Choroid plexus epithelial cell (primary cell): Measurements from ENCODE around the gene GTF2H4.
"Not testable (repeated sequence)": the region's sequence is repeated elsewhere in the genome, so short reads cannot be mapped to it uniquely, and the experiment has no call there.

ENCODE experiments used
- DNase-seq: peaks from one replicate; pipeline ENCODE4 v3.0.0-alpha.2; 2010; ENCODE audit warnings: low read depth
- H3K4me3 ChIP-seq: 2 replicates; pipeline ENCODE4 v1.5.1; 2011; ENCODE audit warnings: low read depth, mild to moderate bottlenecking, control low read depth, low read length, moderate library complexity
- CTCF ChIP-seq: conservative IDR thresholded peaks from 2 replicates; pipeline ENCODE4 v1.5.1; 2011; ENCODE audit warnings: low read depth, mild to moderate bottlenecking, control low read depth, inconsistent platforms, low read length, moderate library complexity

The GTF2H4 gene

GRCh38 chr6:30908700-30909099 lies 693 bp downstream of the GTF2H4 start:
- no peak for TF ChIP-seq CTCF
- peak overlapping the region; percentile 85 for H3K4me3 ChIP-seq
- no peak for DNase-seq

GRCh38 chr6:30910473-30910872 lies 2.5 kb downstream of the GTF2H4 start:
- not testable (repeated sequence) for DNase-seq, H3K4me3 ChIP-seq

GRCh38 chr6:30912746-30913520 lies 4.9 kb downstream of the GTF2H4 start:
- TF ChIP-seq CTCF, result no peak
- no peak overlapping the region for H3K4me3 ChIP-seq
- DNase-seq, result no peak

DNA sequence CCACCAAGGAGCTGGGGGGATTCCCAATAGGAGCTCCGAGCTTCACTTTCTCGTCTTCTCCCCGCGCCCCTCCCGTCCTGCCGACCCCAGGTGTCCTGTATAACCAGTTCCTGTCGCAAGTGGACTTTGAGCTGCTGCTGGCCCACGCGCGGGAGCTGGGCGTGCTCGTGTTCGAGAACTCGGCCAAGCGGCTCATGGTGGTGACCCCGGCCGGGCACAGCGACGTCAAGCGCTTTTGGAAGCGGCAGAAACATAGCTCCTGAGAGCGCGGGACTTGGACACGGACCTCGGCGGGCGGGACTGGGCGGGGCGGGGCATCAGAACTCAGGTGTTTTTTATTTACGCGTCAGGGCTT lies 5.7 kb downstream of the GTF2H4 start:
- peak overlapping the region; percentile 63 for H3K4me3 ChIP-seq
- TF ChIP-seq CTCF, result no peak
- DNase-seq, result no peak

DNA sequence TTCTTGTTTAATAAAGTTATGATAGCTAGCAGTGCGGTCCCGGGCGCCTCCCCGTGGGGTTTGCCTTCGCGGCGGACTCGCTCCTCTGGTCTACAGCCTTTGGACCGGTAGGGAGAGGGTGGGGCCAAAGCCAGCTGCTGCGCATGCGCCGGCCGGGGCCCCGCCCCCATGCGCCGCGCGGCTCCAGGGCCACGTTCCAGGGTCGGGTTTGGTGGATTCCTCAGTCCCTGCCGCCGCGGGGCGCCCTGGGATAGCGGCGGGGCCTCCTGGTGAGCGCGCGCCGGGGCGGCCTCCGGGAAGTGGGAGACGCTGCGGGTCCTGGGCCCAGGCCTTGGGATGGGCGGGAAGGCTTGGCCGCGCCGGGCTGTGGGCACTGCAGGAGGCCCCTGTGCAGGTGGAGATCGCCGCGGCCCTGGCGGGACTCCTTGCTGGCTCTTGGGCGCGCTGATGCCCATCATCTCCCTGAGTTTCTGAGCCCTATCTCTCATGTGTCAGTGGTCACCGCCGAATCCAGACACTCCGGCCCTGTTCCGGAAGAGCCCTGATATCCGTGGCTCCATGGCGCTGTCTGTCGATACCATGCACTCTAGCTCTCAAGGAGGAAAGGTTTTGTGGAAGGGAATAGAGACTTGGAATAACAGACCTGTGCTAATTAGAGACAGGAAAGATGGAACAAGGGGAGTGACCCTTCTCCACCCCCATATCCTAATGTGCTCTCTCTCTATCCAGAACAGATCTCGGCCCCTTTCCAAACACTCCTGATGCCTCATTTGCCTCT lies 6.3 kb downstream of the GTF2H4 start, which contains the start of gene VARS2:
VARS2 (plus strand) TSS at position 163 of the 778 bp plus-strand sequence; CDS start at position 762, 599 bp downstream.
- DNase-seq, result peak; percentile 90
- TF ChIP-seq CTCF, result peak; percentile 50
- peak within 1 kb of the TSS; percentile 63 for H3K4me3 ChIP-seq

DNA sequence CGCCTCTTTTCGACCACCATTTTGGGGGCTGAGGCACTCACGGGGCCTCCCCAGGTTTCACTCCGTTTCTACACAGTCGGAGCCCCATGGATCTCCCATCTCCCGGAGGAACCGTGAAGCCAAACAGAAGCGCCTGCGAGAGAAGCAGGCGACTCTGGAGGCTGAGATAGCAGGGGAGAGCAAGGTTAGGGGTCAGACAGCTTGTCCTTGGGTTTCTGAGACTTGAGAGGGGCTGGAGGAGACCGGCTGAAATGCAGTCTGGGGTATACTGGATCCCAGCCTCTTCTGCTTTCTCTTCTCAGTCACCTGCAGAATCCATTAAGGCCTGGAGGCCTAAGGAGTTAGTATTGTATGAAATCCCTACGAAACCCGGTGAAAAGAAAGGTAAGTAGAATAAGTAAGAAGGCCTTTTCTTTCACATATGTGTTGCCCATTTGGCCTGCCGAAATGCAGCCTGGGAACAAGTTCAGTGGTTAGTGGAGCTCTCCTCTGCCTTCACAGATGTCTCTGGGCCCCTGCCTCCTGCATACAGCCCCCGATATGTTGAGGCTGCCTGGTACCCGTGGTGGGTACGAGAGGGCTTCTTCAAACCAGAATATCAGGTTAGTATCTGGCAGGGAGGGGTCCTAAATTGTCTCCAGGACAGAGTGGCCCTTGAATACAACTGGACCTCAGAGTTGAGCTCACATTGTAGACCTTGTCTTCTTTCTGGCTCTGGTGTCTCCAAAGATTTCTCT lies 7.0 kb downstream of the GTF2H4 start:
- no peak for DNase-seq
- no peak for TF ChIP-seq CTCF
- peak overlapping the region; percentile 63 for H3K4me3 ChIP-seq

GRCh38 chr6:30915591-30915946 lies 7.6 kb downstream of the GTF2H4 start:
- H3K4me3 ChIP-seq, result no peak overlapping the region
- peak; percentile 77 for TF ChIP-seq CTCF
- DNase-seq, result peak; percentile 80
